Stimulated activated CD8-positive, alpha-beta memory T cell treated with anti-CD3 and anti-CD28 coated beads, Interleukin-12 subunit alpha, Interleukin-12 subunit beta, amount 100 ng/mL, for 4 hours (primary cell): Measurements from ENCODE around the gene LRRC3C.

Experiments
- DNase-seq: peaks from one replicate; pipeline ENCODE4 v3.0.0-alpha.2; 2020; ENCODE audit warnings: low read depth

Gene LRRC3C

GRCh38 chr17:39979893-39980350, 52.4 kb downstream of the LRRC3C start:
- DNase-seq: no peak

GRCh38 chr17:39980351-39981206, 53.0 kb downstream of the LRRC3C start, which contains the start of gene PSMD3:
Gene PSMD3 (plus strand): TSS chr17:39980807. CDS start chr17:39980971, 164 bp downstream.
- DNase-seq: peak; percentile 92

GRCh38 chr17:39981207-39981741, 53.7 kb downstream of the LRRC3C start:
- DNase-seq: no peak

- DNase-seq: no peak
These were observed 54.3 kb downstream of the LRRC3C start for GRCh38 chr17:39981766-39982375.

- DNase-seq: no peak
These were observed 60.8 kb downstream of the LRRC3C start for GRCh38 chr17:39988206-39988810.

- DNase-seq: no peak
These were observed 66.9 kb downstream of the LRRC3C start for GRCh38 chr17:39994448-39994847.
